ENCODE data around the gene TAGLN. TPM values are rescaled to one million over a fixed set of nuclear protein-coding genes. Genes with fewer than 3 reads are reported as not detected.

The TAGLN gene
- total RNA-seq, 1 donor from 2014 or later: 97.9 TPM

DNA sequence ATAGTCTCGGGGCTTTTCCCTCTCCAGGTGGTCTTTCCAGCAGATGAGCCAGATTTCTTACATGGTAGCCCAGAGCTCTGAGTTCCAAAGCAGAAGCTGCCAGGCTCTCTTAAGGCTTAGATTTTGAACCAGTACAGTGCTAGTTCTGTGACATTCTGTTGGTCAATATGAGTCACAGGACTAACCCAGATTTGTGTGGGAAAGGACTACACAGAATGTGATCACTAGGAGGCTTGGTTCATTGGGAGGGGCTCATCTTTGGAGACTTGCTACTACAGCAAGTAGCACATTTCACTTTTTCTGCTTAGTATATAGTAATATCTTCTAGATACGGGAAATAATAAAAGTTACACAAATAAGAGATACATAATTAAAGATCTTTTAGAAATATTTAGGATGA is 57.4 kb downstream of the TAGLN start:
- no peak overlapping the region for H3K27ac Mint-ChIP-seq
- TF ChIP-seq, protein P1, sequence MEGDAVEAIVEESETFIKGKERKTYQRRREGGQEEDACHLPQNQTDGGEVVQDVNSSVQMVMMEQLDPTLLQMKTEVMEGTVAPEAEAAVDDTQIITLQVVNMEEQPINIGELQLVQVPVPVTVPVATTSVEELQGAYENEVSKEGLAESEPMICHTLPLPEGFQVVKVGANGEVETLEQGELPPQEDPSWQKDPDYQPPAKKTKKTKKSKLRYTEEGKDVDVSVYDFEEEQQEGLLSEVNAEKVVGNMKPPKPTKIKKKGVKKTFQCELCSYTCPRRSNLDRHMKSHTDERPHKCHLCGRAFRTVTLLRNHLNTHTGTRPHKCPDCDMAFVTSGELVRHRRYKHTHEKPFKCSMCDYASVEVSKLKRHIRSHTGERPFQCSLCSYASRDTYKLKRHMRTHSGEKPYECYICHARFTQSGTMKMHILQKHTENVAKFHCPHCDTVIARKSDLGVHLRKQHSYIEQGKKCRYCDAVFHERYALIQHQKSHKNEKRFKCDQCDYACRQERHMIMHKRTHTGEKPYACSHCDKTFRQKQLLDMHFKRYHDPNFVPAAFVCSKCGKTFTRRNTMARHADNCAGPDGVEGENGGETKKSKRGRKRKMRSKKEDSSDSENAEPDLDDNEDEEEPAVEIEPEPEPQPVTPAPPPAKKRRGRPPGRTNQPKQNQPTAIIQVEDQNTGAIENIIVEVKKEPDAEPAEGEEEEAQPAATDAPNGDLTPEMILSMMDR (conservative IDR thresholded peaks at IDR 0.05): no peak
- peaks cover 34% of the 10 kb centered on the region for H3K36me3 Mint-ChIP-seq
- DNase-seq (ENCODE audit: extremely low spot score, unreplicated experiment): no peak
- no peaks in the 10 kb centered on the region for H3K27me3 Mint-ChIP-seq
- no peaks in the 10 kb centered on the region for H3K9me3 Mint-ChIP-seq
- no peak overlapping the region for H3K4me3 Mint-ChIP-seq
- no peaks in the 10 kb centered on the region for H3K4me1 Mint-ChIP-seq (ENCODE audit: unreplicated experiment)

Other genes with a start within 250 kb of the TAGLN start
- 39.0 and 39.9 TPM in 2 replicates for gene SIK3, start 100.9 kb upstream of the TAGLN start, total RNA-seq (ENCODE audit: low replicate concordance)
- 94.5 and 101 TPM in 2 replicates for gene PAFAH1B2, start 55.1 kb upstream of the TAGLN start, total RNA-seq (ENCODE audit: low replicate concordance)
- 53.1 and 62.0 TPM in 2 replicates for gene SIDT2, start 20.6 kb upstream of the TAGLN start, total RNA-seq (ENCODE audit: low replicate concordance)
- gene PCSK7, start 32.7 kb downstream of the TAGLN start, total RNA-seq (ENCODE audit: low replicate concordance): 54.6 and 61.1 TPM in 2 replicates
- 29.0 and 34.7 TPM in 2 replicates for gene RNF214, start 33.3 kb downstream of the TAGLN start, total RNA-seq (ENCODE audit: low replicate concordance)
- 5.9 and 12.8 TPM in 2 replicates for gene BACE1-AS, start 92.0 kb downstream of the TAGLN start, total RNA-seq (ENCODE audit: low replicate concordance)
- 26.2 and 37.4 TPM in 2 replicates for gene BACE1, start 116.9 kb downstream of the TAGLN start, total RNA-seq (ENCODE audit: low replicate concordance)
- 28.0 and 42.1 TPM in 2 replicates for gene CEP164, start 128.5 kb downstream of the TAGLN start, total RNA-seq (ENCODE audit: low replicate concordance)